Smooth muscle cell (in vitro differentiated cells): ENCODE measurements around the gene ADAMTS18. TPM values are rescaled to one million over a fixed set of nuclear protein-coding genes. Genes with fewer than 3 reads are reported as not detected.

ENCODE experiments used
- DNase-seq: peaks from one replicate; lab custom pipeline; 2025; ENCODE audit not compliant: unreplicated experiment; lab: John Stamatoyannopoulos, UW
- H2AFZ ChIP-seq: fragments of 200-600 bp; sonication (generic); 2 replicates; pipeline ENCODE4 v1.6.0; 2016; ENCODE audit warnings: antibody characterized with exemption, low read depth, mild to moderate bottlenecking
- H3F3A ChIP-seq: fragments of 200-600 bp; sonication (generic); 2 replicates; pipeline ENCODE4 v1.6.0; 2017; ENCODE audit warnings: antibody characterized with exemption, low read depth
- H3K27ac ChIP-seq: fragments of 200-600 bp; sonication (generic); 2 replicates; pipeline ENCODE4 v1.5.1; 2016; ENCODE audit warnings: low read depth, mild to moderate bottlenecking
- H3K27me3 ChIP-seq: fragments of 200-600 bp; sonication (generic); 2 replicates; pipeline ENCODE4 v1.6.1; 2016; ENCODE audit warnings: low read depth, mild to moderate bottlenecking
- H3K36me3 ChIP-seq: fragments of 200-600 bp; sonication (generic); 2 replicates; pipeline ENCODE4 v1.5.1; 2016; ENCODE audit warnings: low read depth
- H3K4me1 ChIP-seq: fragments of 200-600 bp; sonication (generic); 2 replicates; pipeline ENCODE4 v1.5.1; 2016; ENCODE audit warnings: low read depth
- H3K4me2 ChIP-seq: fragments of 200-600 bp; sonication (generic); 2 replicates; pipeline ENCODE4 v1.6.0; 2016; ENCODE audit warnings: mild to moderate bottlenecking
- H3K4me3 ChIP-seq: fragments of 200-600 bp; sonication (generic); 2 replicates; pipeline ENCODE4 v1.5.1; 2016; ENCODE audit warnings: mild to moderate bottlenecking
- H3K79me2 ChIP-seq: fragments of 200-600 bp; sonication (generic); 2 replicates; pipeline ENCODE4 v1.6.0; 2016; ENCODE audit warnings: low read depth, mild to moderate bottlenecking
- H3K9ac ChIP-seq: fragments of 200-600 bp; sonication (generic); 2 replicates; pipeline ENCODE4 v1.6.0; 2016; ENCODE audit warnings: low read depth
- H3K9me3 ChIP-seq: fragments of 200-600 bp; sonication (generic); replicated peaks from 2 replicates; pipeline ENCODE4 v1.5.1; 2016; ENCODE audit warnings: low read depth
- H4K20me1 ChIP-seq: fragments of 200-600 bp; sonication (generic); 2 replicates; pipeline ENCODE4 v1.6.0; 2016; ENCODE audit warnings: low read depth
- CTCF ChIP-seq: fragments of 200-600 bp; sonication (generic); IDR thresholded peaks from 2 replicates; pipeline ENCODE4 v1.5.1; 2017; ENCODE audit warnings: borderline replicate concordance, mild to moderate bottlenecking, antibody characterized with exemption; ENCODE audit not compliant: insufficient read depth, poor library complexity, severe bottlenecking
- WGBS: methylation state at CpG from one replicate; pipeline ENCODE4 v1.1.7; 2016; ENCODE audit warnings: low lambda C conversion rate; 5-methylcytosine and 5-hydroxymethylcytosine counted together
- polyA plus RNA-seq: library from polyadenylated mRNA; unstranded; fragments of >200 nt; fragmentation: Nextera tagmentation; extraction: Ambion mirVana; gene quantifications from 2 replicates; pipeline ENCODE4 v1.2.1, GENCODE V29; 2016
- total RNA-seq: library from RNA; depleted of rRNA; stranded (reverse); fragments of >200 nt; gene quantifications from 2 replicates; pipeline ENCODE4 v1.2.3, GENCODE V29; 2014

ADAMTS18 gene
- total and polyA plus RNA-seq, 2 experiments from 2014 or later, result 0.05 to 4.4 TPM

GRCh38 chr16:77439106-77439505 is 4.3 kb upstream of the ADAMTS18 start:
- no peak overlapping the region for H3K27ac ChIP-seq
- no peak overlapping the region for H3K4me2 ChIP-seq
- no peaks in the 10 kb centered on the region for H3K79me2 ChIP-seq
- no peaks in the 10 kb centered on the region for H3K36me3 ChIP-seq
- peaks cover 12% of the 10 kb centered on the region for H3K4me1 ChIP-seq
- no peaks in the 10 kb centered on the region for H4K20me1 ChIP-seq
- H3K9me3 ChIP-seq, result no peaks in the 10 kb centered on the region
- no peak overlapping the region for H3K9ac ChIP-seq
- no peak for TF ChIP-seq CTCF
- 17% methylated on average over 3 of the region's 3 CpGs for WGBS
- no peak overlapping the region for H3K4me3 ChIP-seq
- H3F3A ChIP-seq, result no peaks in the 10 kb centered on the region
- H2AFZ ChIP-seq, result peak overlapping the region; percentile 14
- peaks cover 18% of the 10 kb centered on the region for H3K27me3 ChIP-seq
- no peak for DNase-seq

GRCh38 chr16:77437859-77438258 is 3.0 kb upstream of the ADAMTS18 start:
- peak; percentile 32 for TF ChIP-seq CTCF
- H3K4me1 ChIP-seq, result peaks cover 13% of the 10 kb centered on the region
- no peaks in the 10 kb centered on the region for H3K79me2 ChIP-seq
- H2AFZ ChIP-seq, result no peak overlapping the region
- H3K36me3 ChIP-seq, result no peaks in the 10 kb centered on the region
- H3K27me3 ChIP-seq, result peaks cover 31% of the 10 kb centered on the region
- no peaks in the 10 kb centered on the region for H3K9me3 ChIP-seq
- no peaks in the 10 kb centered on the region for H4K20me1 ChIP-seq
- no peak overlapping the region for H3K4me2 ChIP-seq
- no peak overlapping the region for H3K9ac ChIP-seq
- DNase-seq, result no peak
- H3F3A ChIP-seq, result no peaks in the 10 kb centered on the region
- H3K27ac ChIP-seq, result no peak overlapping the region
- no peak overlapping the region for H3K4me3 ChIP-seq
- WGBS, result 52% methylated on average over 2 of the region's 2 CpGs

- H3K9me3 ChIP-seq, result no peaks in the 10 kb centered on the region
- 14% methylated on average over 20 of the region's 20 CpGs for WGBS
- no peaks in the 10 kb centered on the region for H3K36me3 ChIP-seq
- no peak for DNase-seq
- peak overlapping the region; percentile 88 for H3K4me2 ChIP-seq
- peak overlapping the region; percentile 51 for H3K4me3 ChIP-seq
- peaks cover 41% of the 10 kb centered on the region for H3K27me3 ChIP-seq
- H3K9ac ChIP-seq, result no peak overlapping the region
- H3K27ac ChIP-seq, result no peak overlapping the region
- H3K79me2 ChIP-seq, result no peaks in the 10 kb centered on the region
- no peak for TF ChIP-seq CTCF
- no peaks in the 10 kb centered on the region for H3F3A ChIP-seq
- no peaks in the 10 kb centered on the region for H4K20me1 ChIP-seq
- peaks cover 13% of the 10 kb centered on the region for H3K4me1 ChIP-seq
- H2AFZ ChIP-seq, result no peak overlapping the region
These were observed 512 bp upstream of the ADAMTS18 start for GRCh38 chr16:77435272-77435820.

GRCh38 chr16:77434022-77434529 is 758 bp downstream of the ADAMTS18 start:
- H4K20me1 ChIP-seq, result no peaks in the 10 kb centered on the region
- no peaks in the 10 kb centered on the region for H3K9me3 ChIP-seq
- H3K79me2 ChIP-seq, result peaks cover 4% of the 10 kb centered on the region
- no peak for TF ChIP-seq CTCF
- WGBS, result 8% methylated on average over 16 of the region's 17 CpGs
- H3F3A ChIP-seq, result no peaks in the 10 kb centered on the region
- H3K9ac ChIP-seq, result no peak overlapping the region
- H3K36me3 ChIP-seq, result no peaks in the 10 kb centered on the region
- H3K27me3 ChIP-seq, result peaks cover 41% of the 10 kb centered on the region
- peak overlapping the region; percentile 88 for H3K4me2 ChIP-seq
- no peak overlapping the region for H3K27ac ChIP-seq
- DNase-seq, result no peak
- no peak overlapping the region for H2AFZ ChIP-seq
- peaks cover 10% of the 10 kb centered on the region for H3K4me1 ChIP-seq
- H3K4me3 ChIP-seq, result peak overlapping the region; percentile 51
